Measurements from ENCODE around the gene DCP2.

Gene DCP2

DNA sequence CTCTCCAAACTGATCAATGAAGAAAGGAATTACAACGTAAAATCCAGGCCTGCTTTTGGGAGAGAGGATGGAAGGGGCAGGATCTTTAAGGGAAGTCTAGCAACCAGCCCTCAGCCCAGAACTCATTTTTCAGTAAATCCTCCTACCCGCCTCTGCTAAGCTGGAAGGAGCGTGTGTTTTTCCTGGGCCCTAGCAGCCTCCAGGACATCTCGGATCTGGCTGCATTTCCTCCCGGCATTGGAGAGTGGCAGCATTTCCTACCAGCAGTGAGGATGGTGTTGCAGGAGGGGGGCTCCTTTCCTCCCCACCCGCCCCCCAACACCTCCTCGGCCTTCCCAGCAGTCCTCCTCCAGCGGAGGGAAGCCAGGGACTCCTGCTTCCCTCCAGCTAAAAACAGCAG is 54.5 kb downstream of the DCP2 start:
- peaks cover 20% of the 10 kb centered on the region for H3K36me3 ChIP-seq
- H4K20me1 ChIP-seq = no peaks in the 10 kb centered on the region
- H3K4me2 ChIP-seq = no peak overlapping the region
- TF ChIP-seq Cebpa-rat (IDR thresholded peaks at IDR 0.05) = no peak
- H3K4me3 ChIP-seq = no peak overlapping the region
- H3K4me1 ChIP-seq = no peaks in the 10 kb centered on the region
- H3K9me3 ChIP-seq = no peaks in the 10 kb centered on the region
- no peak overlapping the region for H3K9ac ChIP-seq
- no peaks in the 10 kb centered on the region for H3K27me3 ChIP-seq
- H3K27ac ChIP-seq = no peak overlapping the region

GRCh38 chr5:113031557-113031956 is 55.0 kb downstream of the DCP2 start:
- no peak overlapping the region for H3K9ac ChIP-seq
- H3K27ac ChIP-seq = no peak overlapping the region
- H3K9me3 ChIP-seq = no peaks in the 10 kb centered on the region
- no peaks in the 10 kb centered on the region for H3K27me3 ChIP-seq
- no peak for TF ChIP-seq Cebpa-rat (IDR thresholded peaks at IDR 0.05)
- H3K36me3 ChIP-seq = peaks cover 15% of the 10 kb centered on the region
- H3K4me2 ChIP-seq = no peak overlapping the region
- H4K20me1 ChIP-seq = no peaks in the 10 kb centered on the region
- no peaks in the 10 kb centered on the region for H3K4me1 ChIP-seq
- no peak overlapping the region for H3K4me3 ChIP-seq

GRCh38 chr5:113034182-113034773 is 57.7 kb downstream of the DCP2 start:
- no peak for TF ChIP-seq Cebpa-rat (IDR thresholded peaks at IDR 0.05)
- no peak overlapping the region for H3K9ac ChIP-seq
- H3K27me3 ChIP-seq = no peaks in the 10 kb centered on the region
- no peaks in the 10 kb centered on the region for H4K20me1 ChIP-seq
- no peak overlapping the region for H3K27ac ChIP-seq
- no peak overlapping the region for H3K4me2 ChIP-seq
- H3K9me3 ChIP-seq = no peaks in the 10 kb centered on the region
- no peaks in the 10 kb centered on the region for H3K4me1 ChIP-seq
- H3K4me3 ChIP-seq = no peak overlapping the region
- H3K36me3 ChIP-seq = no peaks in the 10 kb centered on the region

- no peaks in the 10 kb centered on the region for H3K9me3 ChIP-seq
- no peaks in the 10 kb centered on the region for H4K20me1 ChIP-seq
- H3K27ac ChIP-seq = 0 out of 2 replicates have a peak overlapping the region, but pooled peaks have one; percentile 2
- no peak for TF ChIP-seq Cebpa-rat (IDR thresholded peaks at IDR 0.05)
- H3K9ac ChIP-seq = no peak overlapping the region
- no peak overlapping the region for H3K4me3 ChIP-seq
- no peak overlapping the region for H3K4me2 ChIP-seq
- H3K27me3 ChIP-seq = no peaks in the 10 kb centered on the region
- no peaks in the 10 kb centered on the region for H3K36me3 ChIP-seq
- no peaks in the 10 kb centered on the region for H3K4me1 ChIP-seq
These were observed 58.5 kb downstream of the DCP2 start for GRCh38 chr5:113035096-113035495.

DNA sequence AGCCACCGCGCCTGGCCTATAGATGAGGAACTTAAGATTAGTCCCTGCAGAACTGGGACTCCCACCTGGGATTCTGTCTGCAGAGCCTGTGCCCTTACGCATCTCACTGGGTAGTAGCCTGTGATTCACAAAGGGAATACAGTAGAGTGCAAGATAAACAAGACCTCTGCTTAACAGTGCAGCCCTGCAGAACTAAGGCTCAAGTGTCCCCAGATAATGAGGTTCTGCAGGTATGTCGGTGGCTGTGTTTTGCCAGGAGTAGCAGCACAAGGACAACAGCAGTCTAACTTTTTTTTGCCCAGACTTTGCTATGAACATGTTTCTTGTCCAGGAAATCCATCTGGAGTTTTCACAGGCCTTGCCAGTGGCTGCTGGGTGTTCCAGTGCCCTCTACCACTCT is 59.7 kb downstream of the DCP2 start:
- Histone ChIP-seq H3K9ac (no peak overlapping the region), H3K36me3 (no peaks in the 10 kb centered on the region), H3K4me2 (no peak overlapping the region), H3K9me3 (no peaks in the 10 kb centered on the region), H3K27me3 (no peaks in the 10 kb centered on the region), H4K20me1 (no peaks in the 10 kb centered on the region), H3K4me3 (no peak overlapping the region), H3K27ac (no peak overlapping the region), H3K4me1 (peaks cover 7% of the 10 kb centered on the region)
- no peak for TF ChIP-seq Cebpa-rat (IDR thresholded peaks at IDR 0.05)

DNA sequence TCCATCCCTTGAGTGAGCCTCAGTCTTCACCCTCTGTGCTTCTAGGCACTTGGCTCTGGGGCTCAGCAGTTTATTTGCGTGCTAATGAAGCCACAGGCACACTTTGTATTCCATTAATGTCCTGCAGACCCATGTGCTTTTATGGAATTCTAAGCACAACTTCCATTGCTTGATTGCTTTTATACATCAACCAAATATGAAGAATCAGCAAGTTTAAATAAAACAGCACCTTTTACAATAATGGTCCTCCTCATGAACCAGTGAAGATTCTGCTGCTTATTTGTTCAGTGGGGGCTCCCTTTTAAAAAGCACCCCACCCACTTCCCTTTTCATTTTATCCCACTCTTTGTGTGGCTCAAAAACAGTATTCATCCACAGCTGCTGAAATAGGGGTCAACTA is 60.2 kb downstream of the DCP2 start:
- Histone ChIP-seq H3K4me2 (no peak overlapping the region), H3K9ac (no peak overlapping the region), H3K4me1 (peaks cover 12% of the 10 kb centered on the region), H4K20me1 (no peaks in the 10 kb centered on the region), H3K27me3 (no peaks in the 10 kb centered on the region), H3K36me3 (no peaks in the 10 kb centered on the region), H3K27ac (no peak overlapping the region), H3K4me3 (no peak overlapping the region), H3K9me3 (no peaks in the 10 kb centered on the region)
- TF ChIP-seq Cebpa-rat (IDR thresholded peaks at IDR 0.05) = no peak

GRCh38 chr5:113038136-113038535 is 61.5 kb downstream of the DCP2 start:
- no peak overlapping the region for H3K9ac ChIP-seq
- H3K4me1 ChIP-seq = peaks cover 12% of the 10 kb centered on the region
- no peaks in the 10 kb centered on the region for H3K36me3 ChIP-seq
- no peak overlapping the region for H3K4me3 ChIP-seq
- H3K9me3 ChIP-seq = no peaks in the 10 kb centered on the region
- H3K27me3 ChIP-seq = no peaks in the 10 kb centered on the region
- H4K20me1 ChIP-seq = no peaks in the 10 kb centered on the region
- no peak overlapping the region for H3K4me2 ChIP-seq
- no peak for TF ChIP-seq Cebpa-rat (IDR thresholded peaks at IDR 0.05)
- H3K27ac ChIP-seq = no peak overlapping the region

DNA sequence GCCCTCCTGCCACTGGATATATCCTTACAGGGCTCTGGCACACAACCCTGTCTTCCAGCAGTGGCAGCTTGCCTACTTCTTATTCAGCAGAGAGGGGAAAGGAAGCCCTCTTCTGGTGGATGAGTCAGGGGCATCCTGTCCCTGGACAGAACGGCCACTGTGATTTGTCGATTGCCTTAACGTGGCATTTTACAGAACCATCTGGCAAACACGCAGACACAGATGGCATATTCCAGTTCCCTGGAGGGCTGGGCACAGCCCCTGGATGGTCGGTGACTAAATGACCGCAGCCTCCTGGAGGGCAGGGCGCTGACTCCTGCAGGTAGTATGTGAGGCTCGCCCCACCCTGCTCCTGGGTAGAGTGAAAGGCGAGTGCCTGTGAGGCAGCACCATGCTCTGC is 62.1 kb downstream of the DCP2 start:
- no peaks in the 10 kb centered on the region for H3K36me3 ChIP-seq

GRCh38 chr5:113039229-113039933 is 62.8 kb downstream of the DCP2 start:
- H3K4me3 ChIP-seq = no peak overlapping the region
- H3K27me3 ChIP-seq = no peaks in the 10 kb centered on the region
- H3K9ac ChIP-seq = no peak overlapping the region
- H3K4me1 ChIP-seq = peaks cover 12% of the 10 kb centered on the region
- H3K36me3 ChIP-seq = no peaks in the 10 kb centered on the region
- H3K4me2 ChIP-seq = no peak overlapping the region
- H3K9me3 ChIP-seq = no peaks in the 10 kb centered on the region
- H4K20me1 ChIP-seq = no peaks in the 10 kb centered on the region
- H3K27ac ChIP-seq = no peak overlapping the region
- TF ChIP-seq Cebpa-rat (IDR thresholded peaks at IDR 0.05) = no peak

More for the DNA sequence above, 62.1 kb downstream of the DCP2 start:
- Histone ChIP-seq H3K4me3 (no peak overlapping the region), H3K27ac (no peak overlapping the region), H3K9me3 (no peaks in the 10 kb centered on the region), H3K9ac (no peak overlapping the region), H3K4me2 (no peak overlapping the region), H3K27me3 (no peaks in the 10 kb centered on the region), H3K4me1 (peaks cover 12% of the 10 kb centered on the region), H4K20me1 (no peaks in the 10 kb centered on the region)
- no peak for TF ChIP-seq Cebpa-rat (IDR thresholded peaks at IDR 0.05)

DNA sequence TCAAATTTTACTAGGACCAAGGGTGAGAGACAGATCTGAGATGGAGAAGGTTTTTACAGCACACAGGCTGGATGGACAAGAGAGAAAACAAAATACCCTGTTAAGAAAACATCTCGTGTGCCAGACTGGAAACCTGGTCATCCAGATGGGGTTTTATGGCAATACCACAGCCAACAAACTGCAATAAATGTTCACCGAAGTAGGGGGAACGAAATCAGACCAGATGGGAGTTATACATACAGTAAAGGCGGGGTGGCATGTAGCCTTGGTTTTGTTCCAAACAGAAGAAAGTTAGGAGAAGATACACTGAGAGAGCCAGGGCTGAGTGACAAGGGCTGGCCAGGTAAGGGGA is 63.3 kb downstream of the DCP2 start:
- Histone ChIP-seq H3K4me2 (no peak overlapping the region), H3K4me1 (peaks cover 12% of the 10 kb centered on the region), H3K4me3 (no peak overlapping the region), H3K9ac (no peak overlapping the region), H3K36me3 (no peaks in the 10 kb centered on the region), H3K27ac (no peak overlapping the region), H3K9me3 (no peaks in the 10 kb centered on the region), H4K20me1 (no peaks in the 10 kb centered on the region), H3K27me3 (no peaks in the 10 kb centered on the region)
- no peak for TF ChIP-seq Cebpa-rat (IDR thresholded peaks at IDR 0.05)
